K562 (cell line): ENCODE measurements around the gene RNF34. TPM values are rescaled to one million over a fixed set of nuclear protein-coding genes. Genes with fewer than 3 reads are reported as not detected.

ENCODE experiments used
- ARID1B ChIP-seq: fragments of 450-650 bp; IDR thresholded peaks from 2 replicates; pipeline ENCODE4 v1.6.1; 2016; ENCODE audit warnings: antibody characterized with exemption, mild to moderate bottlenecking, inconsistent platforms
- ATF3 ChIP-seq, 2 experiments: fragments of 450-650 bp in 1 of 2; sonication (generic) in 1 of 2; formaldehyde crosslinking in 1 of 2; IDR thresholded peaks in 1 of 2; conservative IDR thresholded peaks in 1 of 2; 2 replicates each; pipeline versions ENCODE4 v1.6.1 to v1.8.1; 2016 to 2023; ENCODE audit warnings: mild to moderate bottlenecking in 2 of 2, moderate library complexity in 2 of 2, inconsistent platforms in 1 of 2, missing genetic modification reagents in 1 of 2
- BRF2 ChIP-seq: IDR thresholded peaks from 3 replicates; pipeline ENCODE4 v1.6.1; 2011; ENCODE audit warnings: borderline replicate concordance, mild to moderate bottlenecking; ENCODE audit not compliant: insufficient read length, insufficient read depth
- CBFA2T3 ChIP-seq: fragments of 450-650 bp; IDR thresholded peaks from 2 replicates; pipeline ENCODE4 v1.6.1; 2017
- CEBPG ChIP-seq, 3 experiments: fragments of 200-800 bp in 1 of 3; sonication (Bioruptor generic) in 1 of 3; sonication (generic) in 1 of 3; formaldehyde crosslinking in 1 of 3; IDR thresholded peaks in 2 of 3; conservative IDR thresholded peaks in 1 of 3; 2 replicates each; pipeline versions ENCODE4 v1.6.1 to v1.8.0; 2016 to 2022; ENCODE audit warnings: missing compliant biosample characterization in 2 of 3, missing genetic modification characterization in 2 of 3, mild to moderate bottlenecking in 1 of 3, missing genetic modification reagents in 1 of 3
- CTBP1 ChIP-seq: fragments of 450-650 bp; IDR thresholded peaks from 2 replicates; pipeline ENCODE4 v1.6.1; 2016; ENCODE audit warnings: borderline replicate concordance
- E4F1 ChIP-seq: fragments of 250-450 bp; sonication (Bioruptor Pico); IDR thresholded peaks from 2 replicates; pipeline ENCODE4 v1.5.0; 2021; ENCODE audit warnings: mild to moderate bottlenecking, borderline replicate concordance
- HDAC1 ChIP-seq, 2 experiments: fragments of 450-650 bp; IDR thresholded peaks; 2 replicates each; pipeline ENCODE4 v1.6.1; 2016 to 2017; ENCODE audit warnings: inconsistent platforms in 1 of 2, mild to moderate bottlenecking in 1 of 2, moderate library complexity in 1 of 2
- MAFG ChIP-seq: fragments of 450-650 bp; conservative IDR thresholded peaks from 2 replicates; pipeline ENCODE4 v1.6.1; 2016; ENCODE audit warnings: missing genetic modification characterization, missing compliant biosample characterization
- MAFK ChIP-seq: IDR thresholded peaks from 2 replicates; pipeline ENCODE4 v1.6.1; 2011; ENCODE audit warnings: low read length, improper control_type of control experiment
- MXI1 ChIP-seq: IDR thresholded peaks from 2 replicates; pipeline ENCODE4 v1.6.1; 2011; ENCODE audit warnings: low read depth, mild to moderate bottlenecking, improper control_type of control experiment, low read length
- ZNF76 ChIP-seq: fragments of 250-450 bp; sonication (Bioruptor Pico); IDR thresholded peaks from 2 replicates; pipeline ENCODE4 v1.4.0; 2020; ENCODE audit warnings: mild to moderate bottlenecking, moderate library complexity, borderline replicate concordance
- polyA plus RNA-seq, 8 experiments: library from polyadenylated mRNA; depleted of rRNA in 4 of 8; stranded (reverse) in 5 of 8; unstranded in 3 of 8; fragments of >200 nt; fragmentation: Nextera tagmentation in 2 of 8; fragmentation: Illumina TruSeq in 1 of 8; extraction: Ambion mirVana in 2 of 8; extraction: Trizol in 1 of 8; gene quantifications; 2 replicates each; pipeline versions ENCODE4 v1.2.1 to v1.2.3, GENCODE V29; 2011 to 2014; ENCODE audit warnings: inconsistent platforms in 1 of 8, missing spikeins in 1 of 8
- total RNA-seq, 7 experiments: library from RNA; depleted of rRNA in 6 of 7; stranded (reverse); fragments of >200 nt in 6 of 7; fragmentation: Illumina TruSeq in 2 of 7; extraction: Trizol in 2 of 7; gene quantifications; 2 replicates each; pipeline versions ENCODE4 v1.2.1 to v1.2.3, GENCODE V29; 2011 to 2021; ENCODE audit warnings: low replicate concordance in 1 of 7

The RNF34 gene
- total and polyA plus RNA-seq, 9 of the 15 experiments (the other 6 are each of a cell fraction or from before 2014, with no cell fraction given): 41.7 to 88.9 (median 54.1) TPM

- TF ChIP-seq MXI1 (no peak), CBFA2T3 (peak; percentile 28; the same call in 1 of the 2 replicates), MAFK (peak; percentile 48; the same call in 1 of the 2 replicates), MAFG (tag) (peak; percentile 85), ARID1B (peak; percentile 43; the same call in 1 of the 2 replicates), E4F1 (CRISPR knock-in tag) (no peak), CEBPG (CRISPR knock-in tag; IDR thresholded peaks at IDR 0.05) (peak; percentile 37; the same call in 1 of the 2 replicates), CEBPG (tag; conservative IDR thresholded peaks at IDR 0.05 in 1 of 2, IDR thresholded peaks at IDR 0.05 in 1 of 2) (no peak), ZNF76 (CRISPR knock-in tag) (no peak), CTBP1 (no peak), HDAC1 (IDR thresholded peaks at IDR 0.05) (peak in 1 of 2 experiments; percentile 47; a peak in 1 of 4 replicates), BRF2 (no peak), ATF3 (IDR thresholded peaks at IDR 0.05) (peak; percentile 47), ATF3 (CRISPR knock-in tag; conservative IDR thresholded peaks at IDR 0.05) (no peak)
These were observed 11.4 kb upstream of the RNF34 start (continued) for GRCh38 chr12:121388421-121388981.
